NCI-H2196 (cell line): ENCODE measurements around the gene HOMEZ.
"Not testable (repeated sequence)": the region's sequence is repeated elsewhere in the genome, so short reads cannot be mapped to it uniquely, and the experiment has no call there.

Experiments used
- DNase-seq: peaks from one replicate; lab custom pipeline; 2025; ENCODE audit not compliant: unreplicated experiment; lab: John Stamatoyannopoulos, UW

HOMEZ gene, protein sequence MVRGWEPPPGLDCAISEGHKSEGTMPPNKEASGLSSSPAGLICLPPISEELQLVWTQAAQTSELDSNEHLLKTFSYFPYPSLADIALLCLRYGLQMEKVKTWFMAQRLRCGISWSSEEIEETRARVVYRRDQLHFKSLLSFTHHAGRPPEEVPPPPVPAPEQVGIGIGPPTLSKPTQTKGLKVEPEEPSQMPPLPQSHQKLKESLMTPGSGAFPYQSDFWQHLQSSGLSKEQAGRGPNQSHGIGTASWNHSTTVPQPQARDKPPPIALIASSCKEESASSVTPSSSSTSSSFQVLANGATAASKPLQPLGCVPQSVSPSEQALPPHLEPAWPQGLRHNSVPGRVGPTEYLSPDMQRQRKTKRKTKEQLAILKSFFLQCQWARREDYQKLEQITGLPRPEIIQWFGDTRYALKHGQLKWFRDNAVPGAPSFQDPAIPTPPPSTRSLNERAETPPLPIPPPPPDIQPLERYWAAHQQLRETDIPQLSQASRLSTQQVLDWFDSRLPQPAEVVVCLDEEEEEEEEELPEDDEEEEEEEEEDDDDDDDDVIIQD

DNA sequence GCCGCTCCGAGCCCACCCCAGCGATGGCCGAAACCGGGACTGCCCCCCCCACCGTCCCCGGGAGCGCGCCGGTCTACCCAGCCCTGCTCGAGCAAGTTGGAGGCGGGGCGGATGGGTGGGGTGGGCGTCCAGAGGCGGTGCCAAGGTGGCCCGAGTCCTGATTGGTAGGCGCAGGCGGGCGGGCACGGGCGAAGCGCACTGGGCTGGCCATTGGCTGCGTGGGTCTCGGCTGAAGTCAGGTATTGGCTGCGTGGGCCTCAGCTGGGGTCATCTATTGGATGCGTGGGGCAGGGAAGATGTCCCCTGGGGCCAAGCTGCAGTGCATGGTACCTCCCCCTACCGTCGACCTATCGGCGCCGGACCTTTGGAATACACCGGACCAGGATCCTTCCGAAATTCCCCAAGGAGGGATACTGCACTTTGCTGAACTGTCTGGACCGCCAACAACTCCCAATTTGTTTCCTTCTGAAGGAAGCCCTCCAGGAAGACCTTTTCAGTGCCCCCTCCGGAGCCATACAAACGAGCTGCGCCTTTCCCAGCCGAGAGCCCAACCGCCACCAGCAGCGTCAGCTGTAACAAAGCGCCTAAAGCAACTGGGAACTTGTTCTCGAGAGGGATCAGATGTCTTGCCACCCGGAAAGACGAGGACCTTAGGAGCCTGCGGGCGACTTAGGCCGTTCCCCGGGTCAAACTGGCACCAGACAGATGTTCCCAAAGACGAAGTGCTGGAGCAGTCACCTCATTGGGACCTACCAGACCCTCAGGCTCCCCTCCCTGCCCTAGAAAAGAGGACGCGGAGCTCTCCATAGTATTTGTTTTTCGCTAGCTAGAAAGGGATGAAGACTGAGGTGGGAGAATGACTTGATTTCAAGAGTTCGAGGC lies at the start of gene HOMEZ:
Gene HOMEZ, minus strand, starts transcription at position 113 of the 882 bp plus-strand sequence. CDS start 180 bp downstream, outside the sequence.
- DNase-seq: peak; percentile 97

DNA sequence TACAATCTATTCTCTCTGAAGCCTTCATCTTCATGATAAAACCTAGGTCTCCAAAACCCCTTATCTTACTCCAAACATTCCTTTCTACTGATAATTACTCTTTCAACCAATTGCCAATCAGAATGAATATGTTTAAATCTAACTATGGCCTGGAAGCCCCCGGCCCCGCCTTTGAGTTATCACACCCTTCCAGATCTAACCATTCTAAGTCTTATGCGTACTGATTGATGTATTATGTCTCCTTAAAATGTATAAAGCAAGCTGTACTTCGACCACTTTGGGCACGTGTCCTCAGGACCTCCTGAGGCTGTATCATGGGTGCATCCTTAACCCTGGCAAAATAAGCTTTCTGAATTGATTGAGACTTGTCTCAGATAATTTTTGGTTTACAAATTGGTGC lies 49.7 kb upstream of the HOMEZ start:
- DNase-seq: no peak

DNA sequence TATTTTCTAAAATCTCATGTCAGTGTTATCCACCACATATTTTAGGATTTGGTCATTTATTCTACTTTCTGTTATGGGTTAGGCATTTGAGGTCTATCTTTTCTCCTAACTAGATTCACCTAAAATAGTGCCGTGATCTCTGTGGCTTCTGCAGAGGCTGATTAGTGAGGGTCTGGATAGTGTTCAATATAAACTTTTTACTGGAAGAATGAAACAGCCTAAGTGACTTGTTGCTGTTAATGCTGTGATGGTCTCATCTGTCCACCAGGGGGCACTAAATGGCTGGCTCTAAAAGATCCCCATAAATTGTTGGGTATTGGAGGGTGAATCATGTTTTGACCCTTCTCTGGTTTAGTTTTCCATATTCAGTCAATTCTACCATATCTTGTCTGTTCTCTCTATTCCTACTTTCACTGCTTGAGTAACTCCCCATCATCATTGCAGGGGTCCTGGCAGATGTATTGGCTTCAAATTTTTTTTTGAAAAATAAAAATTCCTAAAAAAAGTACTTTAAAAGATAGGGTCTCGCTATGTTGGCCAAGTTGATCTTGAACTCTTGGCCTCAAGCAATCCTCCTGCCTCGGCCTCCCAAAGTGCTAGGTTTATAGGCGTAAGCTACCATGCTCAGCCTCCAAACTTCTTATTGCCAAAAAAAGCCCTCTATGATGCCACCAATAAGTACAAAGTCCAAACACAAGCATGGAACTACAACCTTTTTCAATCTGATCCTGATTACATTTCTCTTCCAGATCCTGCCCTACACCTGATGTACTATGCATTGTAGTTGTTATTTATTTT lies 42.2 kb upstream of the HOMEZ start:
- DNase-seq: peak; percentile 76

DNA sequence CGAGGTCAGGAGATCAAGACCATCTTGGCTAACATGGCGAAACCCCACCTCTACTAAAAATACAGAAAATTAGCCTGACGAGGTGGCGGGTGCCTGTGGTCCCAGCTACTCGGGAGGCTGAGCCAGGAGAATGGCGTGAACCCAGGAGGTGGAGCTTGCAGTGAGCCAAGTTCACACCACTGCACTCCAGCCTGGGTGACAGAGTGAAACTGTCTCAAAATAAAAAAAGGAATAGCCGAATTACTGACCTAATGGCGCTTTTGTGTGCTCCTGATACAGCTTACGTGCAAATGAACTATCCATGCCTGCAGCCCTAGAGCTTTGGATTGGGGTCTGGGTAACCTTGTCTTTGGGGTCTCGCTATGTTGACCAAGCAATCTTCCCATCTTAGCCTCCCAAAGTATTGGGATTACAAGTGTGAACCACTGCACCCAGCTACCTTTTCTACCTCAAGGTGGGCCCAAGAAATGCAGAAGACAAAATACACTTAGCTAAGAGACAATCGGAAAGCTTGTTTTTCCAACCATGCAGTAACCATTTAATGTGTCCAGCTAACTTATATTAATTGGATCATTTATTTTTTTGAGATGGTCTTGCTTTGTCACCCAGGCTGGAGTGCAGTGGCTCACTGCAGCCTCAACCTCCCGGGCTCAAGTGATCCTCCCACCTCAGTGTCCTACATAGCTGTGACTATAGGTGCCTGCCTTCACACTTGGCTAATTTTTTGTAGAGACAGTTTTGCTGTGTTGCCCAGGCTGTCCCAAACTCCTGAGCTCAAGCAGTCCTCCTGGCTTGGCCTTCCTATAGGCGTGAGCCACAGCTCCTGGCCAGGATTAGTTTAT lies 40.8 kb upstream of the HOMEZ start:
- DNase-seq: no peak

DNA sequence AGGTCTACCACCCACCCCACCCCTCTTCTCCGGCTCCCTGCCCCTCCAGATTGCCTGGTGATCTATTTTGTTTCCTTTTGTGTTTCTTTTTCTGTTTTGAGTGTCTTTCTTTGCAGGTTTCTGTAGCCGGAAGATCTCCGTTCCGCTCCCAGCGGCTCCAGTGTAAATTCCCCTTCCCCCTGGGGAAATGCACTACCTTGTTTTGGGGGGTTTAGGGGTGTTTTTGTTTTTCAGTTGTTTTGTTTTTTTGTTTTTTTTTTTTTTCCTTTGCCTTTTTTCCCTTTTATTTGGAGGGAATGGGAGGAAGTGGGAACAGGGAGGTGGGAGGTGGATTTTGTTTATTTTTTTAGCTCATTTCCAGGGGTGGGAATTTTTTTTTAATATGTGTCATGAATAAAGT lies 39.8 kb upstream of the HOMEZ start:
- DNase-seq: not testable (repeated sequence)

DNA sequence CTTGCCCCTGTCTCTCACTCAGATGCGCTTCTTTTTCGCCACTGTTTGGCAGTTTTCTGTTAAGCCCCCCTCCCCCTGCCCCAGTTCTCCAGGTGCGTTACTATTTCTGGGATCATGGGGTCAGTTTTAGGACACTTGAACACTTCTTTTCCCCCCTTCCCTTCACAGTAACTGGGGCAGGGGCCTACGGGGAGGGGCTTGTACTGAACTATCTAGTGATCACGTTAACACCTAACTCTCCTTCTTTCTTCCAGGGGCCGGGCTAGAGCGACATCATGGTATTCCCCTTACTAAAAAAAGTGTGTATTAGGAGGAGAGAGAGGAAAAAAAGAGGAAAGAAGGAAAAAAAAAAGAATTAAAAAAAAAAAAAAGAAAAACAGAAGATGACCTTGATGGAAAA lies 39.1 kb upstream of the HOMEZ start:
- no peak for DNase-seq

DNA sequence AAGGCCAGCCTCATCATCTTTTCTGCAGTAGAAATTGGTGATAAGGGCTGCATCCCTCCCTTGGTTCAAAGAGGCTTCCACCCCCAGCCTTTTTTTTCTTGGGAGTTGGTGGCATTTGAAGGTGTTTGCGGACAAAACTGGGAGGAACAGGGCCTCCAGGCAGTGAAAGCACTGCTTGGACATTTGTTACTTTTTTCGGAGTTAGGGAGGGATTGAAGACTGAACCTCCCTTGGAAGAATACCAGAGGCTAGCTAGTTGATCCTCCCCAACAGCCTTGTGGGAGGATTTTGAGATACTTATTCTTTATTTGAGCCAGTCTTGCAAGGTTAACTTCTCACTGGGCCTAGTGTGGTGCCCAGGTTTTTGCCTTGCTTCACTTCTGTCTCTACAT lies 38.5 kb upstream of the HOMEZ start:
- no peak for DNase-seq

DNA sequence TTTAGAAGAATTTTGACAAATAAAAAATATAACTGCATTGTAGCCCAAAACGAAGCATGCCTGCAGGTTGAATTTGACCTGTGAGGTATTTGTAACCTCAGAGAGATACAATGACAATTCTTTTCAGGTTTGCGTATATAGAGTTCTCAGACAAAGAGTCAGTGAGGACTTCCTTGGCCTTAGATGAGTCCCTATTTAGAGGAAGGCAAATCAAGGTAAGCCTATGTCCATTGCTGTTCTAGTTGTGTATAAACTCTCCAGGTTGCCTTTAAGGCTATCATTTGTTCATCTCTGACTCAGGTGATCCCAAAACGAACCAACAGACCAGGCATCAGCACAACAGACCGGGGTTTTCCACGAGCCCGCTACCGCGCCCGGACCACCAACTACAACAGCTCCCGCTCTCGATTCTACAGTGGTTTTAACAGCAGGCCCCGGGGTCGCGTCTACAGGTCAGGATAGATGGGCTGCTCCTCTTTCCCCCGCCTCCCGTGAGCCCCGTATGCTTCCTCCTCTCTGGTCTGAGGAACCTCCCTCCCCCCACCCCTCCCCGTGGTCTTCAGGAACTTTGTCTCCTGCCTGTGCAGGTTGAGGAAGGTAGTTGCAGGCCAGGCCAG lies 38.0 kb upstream of the HOMEZ start:
- no peak for DNase-seq

DNA sequence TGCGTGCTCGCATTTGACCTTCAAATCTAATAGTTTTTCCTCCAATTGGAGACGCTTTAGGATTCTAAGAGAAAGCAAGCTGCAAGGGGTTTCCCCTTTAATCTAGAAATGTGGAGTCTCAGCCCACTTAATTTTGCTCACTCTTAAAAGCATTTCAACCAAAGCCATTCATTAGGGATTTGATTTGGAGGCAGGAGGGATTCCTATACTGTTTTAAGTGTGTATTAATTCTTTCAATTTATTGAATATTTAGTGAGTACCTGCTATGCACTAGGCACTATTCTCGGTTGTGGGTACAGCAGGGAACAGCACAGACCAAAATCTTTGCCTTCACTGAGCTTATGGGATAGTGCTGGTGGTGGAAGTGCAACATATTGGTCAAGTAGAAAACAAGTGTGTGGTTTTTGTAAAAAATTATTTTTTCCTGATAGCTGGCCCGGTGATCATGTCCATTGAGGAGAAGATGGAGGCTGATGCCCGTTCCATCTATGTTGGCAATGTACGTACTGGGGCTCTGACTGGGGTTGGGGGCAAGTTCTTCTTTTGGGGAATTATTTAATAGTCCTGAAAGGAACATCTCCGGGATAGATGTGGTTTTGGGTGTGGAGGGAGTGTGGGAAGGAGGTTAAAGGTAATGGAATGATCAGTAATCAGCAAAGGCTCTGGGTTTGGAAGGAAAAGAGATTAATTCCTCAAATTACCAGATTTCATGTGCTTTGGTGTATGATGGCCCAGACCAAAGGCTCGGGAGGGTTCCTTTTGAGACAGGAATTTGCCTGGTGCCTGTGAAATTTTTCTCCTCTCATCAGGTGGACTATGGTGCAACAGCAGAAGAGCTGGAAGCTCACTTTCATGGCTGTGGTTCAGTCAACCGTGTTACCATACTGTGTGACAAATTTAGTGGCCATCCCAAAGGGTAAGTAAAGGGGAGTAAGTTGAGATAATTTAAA lies 36.9 kb upstream of the HOMEZ start:
- no peak for DNase-seq

DNA sequence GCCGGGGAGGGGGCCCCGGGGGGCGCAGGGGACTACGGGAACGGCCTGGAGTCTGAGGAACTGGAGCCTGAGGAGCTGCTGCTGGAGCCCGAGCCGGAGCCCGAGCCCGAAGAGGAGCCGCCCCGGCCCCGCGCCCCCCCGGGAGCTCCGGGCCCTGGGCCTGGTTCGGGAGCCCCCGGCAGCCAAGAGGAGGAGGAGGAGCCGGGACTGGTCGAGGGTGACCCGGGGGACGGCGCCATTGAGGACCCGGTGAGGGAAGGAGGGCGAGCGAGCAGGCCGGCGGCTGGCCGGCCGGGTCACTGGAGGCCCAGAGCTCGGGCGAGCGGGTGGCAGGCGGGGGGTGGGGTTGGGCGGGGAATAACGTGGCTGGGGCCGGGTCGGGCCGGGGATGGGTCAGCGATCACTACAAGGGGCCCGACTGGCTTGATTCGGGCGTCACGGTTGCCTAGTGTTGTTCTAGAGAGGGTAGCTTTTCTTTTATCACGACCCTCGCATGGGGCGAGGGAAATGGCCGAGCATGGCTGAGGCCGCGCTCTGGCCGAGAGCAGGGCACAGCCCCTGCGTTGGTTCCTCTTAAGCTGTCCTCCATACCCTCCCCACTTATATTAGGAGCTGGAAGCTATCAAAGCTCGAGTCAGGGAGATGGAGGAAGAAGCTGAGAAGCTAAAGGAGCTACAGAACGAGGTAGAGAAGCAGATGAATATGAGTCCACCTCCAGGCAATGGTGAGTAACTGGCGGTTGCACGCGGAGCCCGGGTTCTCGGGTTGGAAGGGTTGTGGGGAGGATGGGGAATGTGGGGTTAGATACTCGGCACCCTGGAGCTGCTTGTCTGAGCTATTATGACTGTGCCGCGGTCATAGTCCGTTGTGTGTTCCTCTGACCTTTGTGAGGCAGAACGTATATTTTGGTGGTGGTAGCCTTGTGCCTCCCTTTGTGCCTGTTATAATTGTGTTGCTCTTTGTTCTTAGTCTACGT lies 35.9 kb upstream of the HOMEZ start:
- no peak for DNase-seq

DNA sequence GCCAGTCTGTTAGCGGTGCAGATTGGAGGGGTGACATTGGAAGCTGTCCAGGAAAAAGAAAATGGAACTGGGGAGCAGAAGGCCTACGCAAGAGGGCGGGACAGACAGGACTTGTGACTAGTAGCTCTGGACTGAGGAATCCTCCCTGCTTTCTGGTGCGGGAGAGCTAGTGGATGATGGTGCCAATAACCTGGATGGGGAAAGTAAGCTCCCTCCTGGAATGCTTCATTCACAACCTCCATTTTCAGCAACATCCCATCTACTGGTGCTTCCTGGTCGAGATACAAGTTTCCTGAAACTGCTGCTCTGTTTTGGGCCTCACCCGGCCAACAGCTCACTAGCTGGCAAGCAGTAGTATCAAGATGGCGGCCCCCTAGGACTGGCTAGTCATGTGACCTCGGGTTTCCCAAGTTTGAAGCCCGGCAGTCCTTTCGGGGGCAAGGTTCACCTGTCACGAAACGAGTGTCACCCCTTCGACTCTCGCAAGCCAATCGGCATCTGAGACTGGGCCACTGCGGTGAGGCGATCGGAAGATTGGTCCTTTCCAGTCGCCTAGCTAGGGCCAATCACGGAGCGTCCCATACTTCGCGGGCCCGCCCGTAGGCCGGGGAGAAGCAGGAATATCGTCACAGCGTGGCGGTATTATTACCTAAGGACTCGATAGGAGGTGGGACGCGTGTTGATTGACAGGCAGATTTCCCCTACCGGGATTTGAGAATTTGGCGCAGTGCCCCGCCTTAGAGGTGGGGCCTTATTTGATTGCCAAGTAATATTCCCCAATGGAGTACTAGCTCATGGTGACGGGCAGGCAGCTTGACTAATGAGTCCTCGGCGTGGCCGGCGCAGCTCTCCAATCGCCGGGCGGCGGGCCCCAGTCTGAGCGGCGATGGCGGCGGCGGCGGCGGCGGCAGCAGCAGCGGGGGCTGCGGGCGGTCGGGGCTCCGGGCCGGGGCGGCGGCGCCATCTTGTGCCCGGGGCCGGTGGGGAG lies 34.9 kb upstream of the HOMEZ start, which contains the start of gene PABPN1:
Gene PABPN1, plus strand, starts transcription at position 874 of the 988 bp plus-strand sequence. Its CDS starts 13 bp downstream, at position 887.
- DNase-seq: peak; percentile 100

DNA sequence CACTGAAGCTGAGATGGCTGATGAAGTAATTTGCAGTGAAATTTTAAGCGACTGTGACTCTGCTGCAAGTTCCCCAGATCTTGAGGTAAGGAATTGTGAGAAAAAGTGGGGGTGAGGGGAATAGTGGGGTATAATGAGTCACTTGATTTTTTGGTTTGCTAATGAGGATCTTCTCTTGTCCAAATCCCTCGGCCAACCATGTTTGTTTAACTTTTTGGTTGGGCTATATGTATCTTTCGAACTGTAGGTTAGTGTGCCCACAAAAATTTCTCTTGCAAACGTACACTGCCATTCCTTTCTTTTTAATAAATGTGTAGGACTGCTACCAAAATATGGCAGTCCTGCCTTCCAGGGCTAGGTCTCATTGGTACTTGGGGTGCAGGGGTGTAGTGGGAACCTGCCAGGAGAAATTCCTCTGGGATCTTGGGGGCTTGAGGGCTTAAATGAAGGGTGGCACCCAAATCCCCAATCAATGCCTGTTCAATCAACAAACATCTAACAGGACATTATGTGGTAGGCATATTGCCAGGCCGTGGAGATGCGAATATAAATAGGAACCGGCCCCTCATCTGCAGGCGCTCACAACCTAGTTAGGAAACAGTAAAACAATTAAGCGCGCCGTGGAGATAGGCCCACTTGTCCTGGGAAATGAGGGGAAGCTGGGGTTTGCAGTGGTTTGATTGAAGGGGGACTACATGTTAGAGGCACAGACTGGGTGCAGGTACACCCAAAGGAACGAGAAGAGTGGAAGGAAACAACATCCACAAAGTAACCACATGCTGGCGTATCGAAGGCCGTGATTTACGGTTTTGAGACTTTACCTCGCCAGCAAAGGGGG lies 34.0 kb upstream of the HOMEZ start:
- no peak for DNase-seq

DNA sequence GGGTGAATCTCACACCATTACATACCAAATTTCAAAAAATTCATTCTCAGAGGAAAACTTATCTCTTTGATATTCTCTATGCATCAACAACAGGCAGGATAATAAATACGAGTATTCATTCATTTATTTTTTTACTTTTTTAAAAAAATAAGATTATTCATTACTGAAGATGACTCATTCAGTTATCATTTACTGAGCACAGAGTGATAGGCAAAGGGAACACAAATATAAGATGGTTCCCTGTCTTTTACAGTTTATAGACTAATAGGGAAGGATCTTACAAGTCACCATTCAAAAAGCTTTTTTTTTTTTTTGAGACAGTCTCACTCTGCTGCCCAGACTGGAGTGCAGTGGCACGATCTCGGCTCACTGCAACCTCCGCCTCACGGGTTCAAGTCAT lies 30.4 kb upstream of the HOMEZ start:
- no peak for DNase-seq

DNA sequence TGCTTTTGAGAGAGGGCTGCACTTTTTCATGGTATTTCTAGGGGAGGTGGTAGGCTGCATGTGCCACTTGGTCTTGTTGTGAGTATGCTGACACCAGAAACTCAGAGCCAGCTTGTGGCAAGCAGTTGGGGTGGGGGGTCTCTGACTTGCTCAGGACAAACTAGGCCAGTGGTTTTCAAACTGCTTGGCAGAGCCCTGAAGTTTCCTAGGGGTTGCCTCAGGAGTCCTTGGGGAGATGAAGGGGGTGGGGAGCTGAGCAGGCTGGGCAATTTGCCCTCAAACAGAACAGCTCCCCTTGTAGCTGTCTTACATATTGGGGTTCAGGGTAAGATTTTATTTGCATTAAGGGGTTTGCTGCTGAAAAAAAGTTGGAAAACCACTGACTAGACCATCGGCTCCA lies 24.6 kb upstream of the HOMEZ start:
- no peak for DNase-seq
